GM19239 (cell line): Measurements from ENCODE around the gene MFGE8.

ENCODE experiments used
- DNase-seq: peaks from one replicate; pipeline ENCODE4 v3.0.0; 2011; ENCODE audit warnings: low spot score; ENCODE audit not compliant: insufficient read length
- FAIRE-seq: peaks from 2 replicates; lab custom pipeline; 2011; peaks lifted over from hg19 to GRCh38; lab: Jason Lieb, UNC

MFGE8 gene

GRCh38 chr15:88877415-88877814 lies 35.8 kb downstream of the MFGE8 start:
- no peak for DNase-seq
- FAIRE-seq, result no peak

GRCh38 chr15:88876573-88876972 lies 36.6 kb downstream of the MFGE8 start:
- no peak for DNase-seq
- no peak for FAIRE-seq

GRCh38 chr15:88874684-88875083 lies 38.5 kb downstream of the MFGE8 start:
- FAIRE-seq (no peak), DNase-seq (no peak)

GRCh38 chr15:88874275-88874674 lies 38.9 kb downstream of the MFGE8 start:
- no peak for DNase-seq
- FAIRE-seq, result no peak

- FAIRE-seq (no peak), DNase-seq (no peak)
Measured at GRCh38 chr15:88873786-88874185, 39.4 kb downstream of the MFGE8 start.

GRCh38 chr15:88872706-88873105 lies 40.5 kb downstream of the MFGE8 start:
- FAIRE-seq, result no peak

GRCh38 chr15:88872106-88872505 lies 41.1 kb downstream of the MFGE8 start:
- no peak for FAIRE-seq
- no peak for DNase-seq

More at GRCh38 chr15:88872706-88873105, 40.5 kb downstream of the MFGE8 start:
- no peak for DNase-seq

GRCh38 chr15:88871313-88871712 lies 41.9 kb downstream of the MFGE8 start:
- no peak for DNase-seq
- FAIRE-seq, result no peak

- FAIRE-seq, result no peak
- no peak for DNase-seq
Measured at GRCh38 chr15:88866295-88866881, 46.8 kb downstream of the MFGE8 start.

GRCh38 chr15:88865498-88866099 lies 47.6 kb downstream of the MFGE8 start:
- FAIRE-seq (no peak), DNase-seq (no peak)

- no peak for DNase-seq
- FAIRE-seq, result no peak
Measured at GRCh38 chr15:88864861-88865497, 48.2 kb downstream of the MFGE8 start.

- DNase-seq (no peak), FAIRE-seq (no peak)
Measured at GRCh38 chr15:88863412-88863811, 49.8 kb downstream of the MFGE8 start.

GRCh38 chr15:88860212-88860611 lies 53.0 kb downstream of the MFGE8 start:
- FAIRE-seq (no peak), DNase-seq (no peak)

- no peak for DNase-seq
Measured at GRCh38 chr15:88859550-88859949, 53.6 kb downstream of the MFGE8 start.

GRCh38 chr15:88858934-88859333 lies 54.2 kb downstream of the MFGE8 start:
- DNase-seq, result no peak
- no peak for FAIRE-seq

More at GRCh38 chr15:88859550-88859949, 53.6 kb downstream of the MFGE8 start:
- FAIRE-seq, result no peak

GRCh38 chr15:88852476-88852875 lies 60.7 kb downstream of the MFGE8 start:
- no peak for FAIRE-seq
- no peak for DNase-seq

- no peak for FAIRE-seq
- no peak for DNase-seq
Measured at GRCh38 chr15:88849376-88850072, 63.7 kb downstream of the MFGE8 start.
